Measurements from ENCODE around the gene CACFD1. TPM values are rescaled to one million over a fixed set of nuclear protein-coding genes. Genes with fewer than 3 reads are reported as not detected.
A peak's percentile ranks its signal among the peaks of the same experiment; 100 is the strongest.

CACFD1 gene
- total and polyA plus RNA-seq, 2 of the 13 experiments (the other 11 are each of a cell fraction or from before 2014, with no cell fraction given): 13.8 to 14.6 TPM

GRCh38 chr9:133421615-133422542 lies 37.9 kb upstream of the CACFD1 start, which contains the start of gene ADAMTS13 (continued):
- no peak for TF ChIP-seq CBX2 (IDR thresholded peaks at IDR 0.05; ENCODE audit: low read depth, low read length)
- no peak for TF ChIP-seq CBX2 (CRISPR knock-in tag; IDR thresholded peaks at IDR 0.05; ENCODE audit: low read depth)
- TF ChIP-seq MZF1 (CRISPR knock-in tag; IDR thresholded peaks at IDR 0.05; ENCODE audit: borderline replicate concordance): no peak
- no peak for TF ChIP-seq ZNF275 (CRISPR knock-in tag; IDR thresholded peaks at IDR 0.05; ENCODE audit: borderline replicate concordance)
- TF ChIP-seq ZFP62 (CRISPR knock-in tag; IDR thresholded peaks at IDR 0.05): no peak
- TF ChIP-seq ZNF772 (CRISPR knock-in tag; IDR thresholded peaks at IDR 0.05): 0 out of 2 replicates have a peak, but pooled peaks have one; percentile 46
- TF ChIP-seq NFKB2 (CRISPR knock-in tag; IDR thresholded peaks at IDR 0.05; ENCODE audit: borderline replicate concordance): no peak
- no peak for TF ChIP-seq BRD4 (CRISPR knock-in tag; IDR thresholded peaks at IDR 0.05)
- TF ChIP-seq GABPA (IDR thresholded peaks at IDR 0.05; ENCODE audit: low read depth, low read length): no peak
- peak; percentile 55 for TF ChIP-seq GABPA (CRISPR knock-in tag; IDR thresholded peaks at IDR 0.05; ENCODE audit: low read depth)
- TF ChIP-seq PATZ1 (CRISPR knock-in tag; IDR thresholded peaks at IDR 0.05): 0 out of 2 replicates have a peak, but pooled peaks have one; percentile 12
- TF ChIP-seq ARID4A (CRISPR knock-in tag; IDR thresholded peaks at IDR 0.05; ENCODE audit: borderline replicate concordance): peak; percentile 47; the same call in 1 of the 2 replicates
- no peak for TF ChIP-seq MAFG (CRISPR knock-in tag; IDR thresholded peaks at IDR 0.05)
- TF ChIP-seq ZNF615 (CRISPR knock-in tag; IDR thresholded peaks at IDR 0.05; ENCODE audit: borderline replicate concordance): no peak
- TF ChIP-seq PCBP1 (IDR thresholded peaks at IDR 0.05; ENCODE audit: borderline replicate concordance, low read depth, low read length): no peak
- TF ChIP-seq ZNF574 (CRISPR knock-in tag; IDR thresholded peaks at IDR 0.05): peak; percentile 84
- TF ChIP-seq ZBTB7B (CRISPR knock-in tag; IDR thresholded peaks at IDR 0.05): 0 out of 2 replicates have a peak, but pooled peaks have one; percentile 65

Data from HepG2 (cell line).